LNCAP (cell line): Measurements from ENCODE around the gene ZNF793.

Experiments
- CTCF ChIP-seq: fragments of 450-650 bp; IDR thresholded peaks from 2 replicates; pipeline ENCODE4 v1.5.1; 2017; ENCODE audit warnings: mild to moderate bottlenecking

The ZNF793 gene

GRCh38 chr19:37484406-37485168, 22.2 kb upstream of the ZNF793 start:
- no peak for TF ChIP-seq CTCF

- TF ChIP-seq CTCF = no peak
Measured at GRCh38 chr19:37492213-37492612, 14.5 kb upstream of the ZNF793 start.

- TF ChIP-seq CTCF = no peak
Measured at GRCh38 chr19:37505958-37506386, 767 bp upstream of the ZNF793 start.

- no peak for TF ChIP-seq CTCF
Measured at GRCh38 chr19:37507167-37507464, 377 bp downstream of the ZNF793 start.

- no peak for TF ChIP-seq CTCF
Measured at GRCh38 chr19:37511186-37511585, 4.4 kb downstream of the ZNF793 start.

- TF ChIP-seq CTCF = no peak
Measured at GRCh38 chr19:37511821-37512220, 5.1 kb downstream of the ZNF793 start.

GRCh38 chr19:37513397-37513796, 6.7 kb downstream of the ZNF793 start:
- no peak for TF ChIP-seq CTCF

- TF ChIP-seq CTCF = no peak
Measured at GRCh38 chr19:37519890-37520289, 13.2 kb downstream of the ZNF793 start.
